ENCODE data around the gene STARD10. TPM values are rescaled to one million over a fixed set of nuclear protein-coding genes. Genes with fewer than 3 reads are reported as not detected.

The STARD10 gene
- total RNA-seq, 2 donors from 2014 or later = 87.4 to 93.9 TPM

DNA sequence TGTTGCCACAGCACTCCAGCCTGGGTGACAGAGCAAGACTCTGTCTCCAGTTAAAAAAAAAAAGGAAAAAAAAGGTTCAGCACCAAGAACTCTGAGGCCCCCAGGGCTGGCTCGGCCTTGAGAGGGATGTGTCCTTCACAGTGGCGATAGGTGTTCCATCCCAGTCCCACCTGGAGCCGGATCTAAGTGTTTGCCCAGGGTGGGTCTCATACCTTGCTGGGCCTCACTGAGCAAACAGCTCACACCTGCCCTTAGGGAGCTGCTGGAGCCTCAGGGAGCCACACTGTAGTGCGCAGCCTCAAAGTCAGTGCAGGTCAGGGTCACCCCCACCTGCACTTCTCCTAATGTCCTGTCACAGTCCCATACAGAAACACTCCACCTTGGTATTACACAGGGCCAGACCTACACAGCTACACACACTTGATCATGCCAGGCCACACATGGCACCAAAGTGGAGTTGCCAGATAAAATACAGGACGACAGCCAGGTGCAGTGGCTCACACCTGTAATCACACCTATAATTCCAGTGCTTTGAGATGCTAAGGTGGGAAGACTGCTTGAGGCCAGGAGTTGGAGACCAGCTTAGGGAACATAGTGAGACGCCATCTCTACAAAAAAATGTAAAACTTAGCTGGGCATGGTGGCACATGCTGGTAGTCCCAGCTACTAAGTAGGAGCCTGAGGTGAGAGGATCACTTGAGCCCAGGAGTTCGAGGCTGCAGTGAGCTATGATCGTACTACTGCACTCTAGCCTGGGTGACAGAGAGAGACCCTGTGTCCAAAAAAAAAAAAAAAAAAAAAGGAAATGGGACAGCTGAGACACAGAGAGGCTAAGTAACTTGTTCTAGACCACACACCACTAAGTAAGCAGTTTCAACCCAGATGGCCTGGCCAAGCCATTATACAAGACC, 7.3 kb downstream of the STARD10 start:
- intact Hi-C loops (cut with DNase I) = no loop called here
- no peak for DNase-seq
- no peak for ATAC-seq

DNA sequence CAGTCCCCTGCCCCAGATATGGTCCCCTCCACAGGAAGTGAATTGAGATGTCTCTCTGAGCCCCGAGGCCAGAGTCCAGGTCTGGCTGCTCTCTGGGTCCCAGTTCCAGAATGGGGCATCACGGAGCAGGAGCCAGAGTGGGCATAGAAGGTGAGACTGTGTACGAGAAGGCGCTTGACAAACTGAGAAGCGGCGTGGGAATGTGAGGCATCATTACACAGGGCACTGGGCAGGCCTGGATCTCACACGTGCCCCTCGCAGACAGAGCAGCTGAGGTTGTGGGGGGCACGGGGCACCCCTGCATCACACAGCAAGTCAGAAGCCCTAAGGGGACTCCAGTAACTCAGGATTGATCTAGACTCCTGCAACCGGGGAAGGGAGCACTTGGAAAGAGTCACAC, 9.2 kb downstream of the STARD10 start:
- intact Hi-C loops (cut with DNase I) = no loop called here
- no peak for ATAC-seq

DNA sequence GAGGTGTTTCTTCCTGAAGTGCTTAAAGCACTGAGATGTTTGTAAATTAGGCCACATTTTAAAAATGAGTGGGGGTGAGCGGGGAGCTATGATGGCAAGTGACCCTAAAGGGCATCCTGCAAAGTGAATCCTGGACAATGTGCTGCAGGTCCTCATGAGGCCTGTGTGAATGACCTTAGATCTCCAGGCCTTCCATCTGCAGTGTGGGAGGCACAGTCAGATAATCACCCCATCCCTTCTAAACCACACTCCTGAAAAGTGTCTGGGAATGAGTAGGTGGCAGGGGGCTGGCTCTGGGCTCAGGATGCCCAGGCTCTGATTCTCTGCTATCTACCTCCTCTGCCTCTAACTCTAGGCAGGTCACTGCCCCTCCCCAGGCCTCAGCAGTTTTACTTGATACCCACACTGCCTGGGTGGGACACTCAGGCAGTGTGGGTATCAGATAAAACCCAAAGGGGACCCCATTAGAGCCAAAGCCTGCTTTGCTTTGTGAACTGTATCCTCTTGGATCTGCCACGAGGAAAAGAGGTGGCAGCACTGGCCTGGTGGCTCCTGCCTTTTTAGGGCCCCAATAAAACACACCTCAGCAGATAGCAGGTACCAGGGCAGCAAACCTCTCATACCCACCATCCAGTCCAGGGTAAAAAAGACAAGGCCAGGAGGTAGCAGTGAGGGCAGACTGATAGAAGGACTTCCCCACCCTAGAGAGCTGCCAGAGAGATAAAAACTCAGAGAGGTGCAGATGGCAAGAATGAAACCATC, 10.5 kb downstream of the STARD10 start:
- intact Hi-C loops (cut with DNase I) = no loop called here
- DNase-seq (no peak), ATAC-seq (no peak)

More for the DNA sequence above, 9.2 kb downstream of the STARD10 start:
- no peak for DNase-seq

DNA sequence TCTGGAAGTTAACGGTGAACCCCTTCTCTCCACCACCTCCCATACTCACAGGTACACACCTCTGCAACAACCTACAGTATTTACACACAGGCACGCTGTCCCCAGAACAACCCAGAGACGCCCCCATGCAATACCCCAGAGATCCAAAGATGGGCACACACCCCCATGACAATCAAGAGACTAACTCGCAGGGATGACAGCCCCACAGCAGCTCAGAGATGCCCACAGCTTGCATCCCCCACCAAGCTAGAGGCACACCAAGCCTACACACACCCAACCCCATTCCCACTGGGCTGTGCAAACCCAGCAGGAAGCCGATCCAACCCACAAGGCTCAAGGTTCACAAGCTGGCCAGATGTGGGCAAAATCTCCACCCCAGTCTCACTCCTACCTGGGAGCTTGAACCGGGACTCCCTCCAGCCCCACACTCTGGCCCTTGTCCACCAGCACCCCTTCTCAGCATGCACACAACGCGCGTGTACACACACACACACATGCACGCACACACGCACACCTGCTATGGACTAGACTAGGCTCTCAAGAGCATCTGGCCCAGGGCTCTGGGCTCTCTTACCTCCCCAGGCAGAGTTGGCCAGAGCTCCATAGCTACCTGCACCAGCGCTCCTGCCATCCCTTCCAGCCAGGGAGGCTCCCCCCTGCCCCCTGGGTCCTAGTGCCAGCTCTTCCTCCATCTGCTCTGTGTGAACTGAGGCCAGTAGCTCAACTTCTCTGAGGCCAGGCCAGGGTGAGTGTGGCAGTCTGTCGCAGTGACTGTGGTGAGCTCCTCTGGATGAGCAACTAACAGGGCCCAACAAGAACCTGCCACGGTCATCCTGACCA, 11.5 kb downstream of the STARD10 start:
- intact Hi-C loops (cut with DNase I) = no loop called here
- DNase-seq (no peak), ATAC-seq (no peak)

DNA sequence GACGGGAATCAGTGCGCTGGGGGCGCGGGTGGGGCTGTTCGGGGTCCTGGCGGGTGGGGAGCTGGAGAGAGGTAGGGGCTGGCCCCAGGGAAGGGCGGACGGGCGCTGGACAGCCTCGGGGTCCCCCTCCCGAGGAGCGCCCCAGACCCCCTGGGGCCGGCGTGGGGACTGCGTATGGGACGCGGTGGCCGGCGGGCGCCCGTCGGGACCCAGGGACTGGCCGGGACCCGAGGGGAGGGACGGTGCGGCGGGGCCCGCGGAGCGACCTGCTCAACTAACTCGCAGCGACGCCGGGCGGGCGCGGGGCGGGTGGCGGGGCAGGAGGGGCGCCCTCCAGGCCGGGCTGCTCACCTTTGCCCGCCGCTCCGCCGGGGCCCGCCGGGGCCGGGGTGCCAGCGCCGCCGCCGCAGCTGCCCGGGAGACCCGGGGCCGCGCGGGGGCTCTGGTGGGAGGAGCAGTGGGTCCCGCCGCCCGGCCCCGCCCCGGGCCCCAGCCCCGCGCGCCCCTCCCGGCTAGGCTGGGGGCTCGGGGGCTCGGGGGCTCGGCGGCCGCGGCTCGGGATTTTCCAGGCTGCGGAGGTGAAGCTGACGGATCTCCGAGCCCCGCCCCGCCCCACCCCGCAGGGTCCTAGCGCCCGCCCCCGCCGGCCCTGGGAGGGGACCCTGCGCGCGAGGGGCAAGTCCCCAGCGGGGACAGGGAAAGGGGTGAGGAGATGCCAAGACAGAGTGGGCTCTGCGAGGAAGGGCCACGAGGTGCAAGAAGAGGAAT, 12.3 kb downstream of the STARD10 start:
- intact Hi-C loops (cut with DNase I) = no loop called here
- ATAC-seq = peak; percentile 45 to 58
- peak; percentile 51 for DNase-seq

DNA sequence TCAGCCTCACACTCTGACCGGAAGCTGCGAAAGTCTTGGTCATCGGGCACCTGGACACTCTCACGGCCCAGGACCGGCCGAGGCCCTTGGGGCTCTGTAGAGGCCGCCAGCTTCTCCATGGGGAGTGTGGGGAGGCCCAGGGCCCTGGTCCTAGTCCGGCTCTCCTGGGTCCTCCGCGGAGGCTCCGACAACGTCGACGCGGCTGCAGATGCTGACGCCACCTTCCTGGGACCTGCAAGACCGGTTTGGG, 12.9 kb downstream of the STARD10 start:
- DNase-seq = no peak
- peak; percentile 3 to 10 for ATAC-seq
- intact Hi-C loops (cut with DNase I) = no loop called here

DNA sequence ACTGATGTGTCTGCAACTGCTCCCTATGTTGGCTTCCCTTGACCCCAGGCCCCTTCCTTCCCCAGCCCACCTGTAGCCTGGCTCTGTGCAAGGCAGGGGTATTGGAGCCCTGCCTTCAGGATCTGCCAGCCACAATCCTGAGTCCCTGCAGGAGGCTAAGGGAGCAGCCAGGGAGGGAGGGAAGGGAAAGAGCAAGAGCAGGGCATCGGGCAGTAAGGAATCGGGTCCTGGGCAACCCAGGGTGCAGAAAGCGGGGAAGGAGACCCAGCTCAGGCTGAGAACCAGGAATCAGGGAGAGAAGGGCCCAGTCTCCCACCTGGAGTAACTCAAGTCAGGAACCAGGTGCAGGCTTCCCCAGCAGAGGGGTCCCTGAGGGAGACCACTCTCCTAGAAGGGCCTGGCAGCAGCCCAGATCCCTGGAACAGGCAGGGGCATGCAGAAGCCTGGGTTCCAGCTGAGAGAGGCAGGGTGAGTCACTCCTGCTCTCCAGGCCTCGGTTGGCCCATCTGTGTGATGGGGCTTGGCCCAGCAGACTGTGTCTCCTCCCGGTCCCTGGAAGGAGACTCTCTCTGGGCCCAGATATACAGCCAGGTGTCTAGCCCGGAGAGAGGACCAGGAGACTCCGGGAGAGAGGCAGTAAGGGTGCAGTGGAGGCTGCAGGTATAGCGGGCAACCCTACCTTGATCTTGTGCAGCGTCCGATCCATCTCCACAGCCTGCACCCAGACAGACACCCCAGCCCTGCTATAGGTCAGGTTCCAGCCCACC, 13.4 kb downstream of the STARD10 start:
- intact Hi-C loops (cut with DNase I) = no loop called here
- DNase-seq = no peak
- ATAC-seq = no peak

DNA sequence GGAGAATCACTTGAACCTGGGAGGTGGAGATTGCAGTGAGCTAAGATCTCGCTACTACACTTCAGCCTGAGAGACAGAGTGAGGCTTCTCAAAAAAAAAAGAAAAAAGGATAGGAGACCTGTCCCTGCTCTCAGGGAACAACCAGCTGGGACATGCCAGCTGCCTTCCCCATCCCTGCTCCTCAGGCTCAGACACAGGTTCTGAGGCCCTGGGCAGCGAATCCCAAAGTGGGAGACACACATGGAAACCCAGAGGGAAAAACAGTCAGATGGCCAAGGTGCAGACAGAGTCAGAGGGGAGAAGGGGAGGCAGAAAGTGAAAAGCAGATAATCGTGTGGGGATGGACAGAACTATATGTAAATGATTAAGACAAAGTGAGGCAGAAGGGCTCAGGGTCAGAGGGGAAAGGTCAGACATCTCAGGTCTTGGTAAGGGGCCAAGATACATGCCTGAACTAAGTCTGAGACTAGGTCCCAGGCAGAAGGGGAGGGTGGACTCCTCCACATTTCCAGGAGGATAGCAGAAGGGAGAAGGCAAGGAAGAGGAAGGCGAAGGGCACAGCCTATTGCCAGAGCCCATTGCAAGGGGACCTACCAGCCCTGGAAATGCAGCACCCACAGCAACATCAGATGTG, 14.2 kb downstream of the STARD10 start:
- ATAC-seq (no peak), DNase-seq (no peak)
- intact Hi-C loops (cut with DNase I) = no loop called here

DNA sequence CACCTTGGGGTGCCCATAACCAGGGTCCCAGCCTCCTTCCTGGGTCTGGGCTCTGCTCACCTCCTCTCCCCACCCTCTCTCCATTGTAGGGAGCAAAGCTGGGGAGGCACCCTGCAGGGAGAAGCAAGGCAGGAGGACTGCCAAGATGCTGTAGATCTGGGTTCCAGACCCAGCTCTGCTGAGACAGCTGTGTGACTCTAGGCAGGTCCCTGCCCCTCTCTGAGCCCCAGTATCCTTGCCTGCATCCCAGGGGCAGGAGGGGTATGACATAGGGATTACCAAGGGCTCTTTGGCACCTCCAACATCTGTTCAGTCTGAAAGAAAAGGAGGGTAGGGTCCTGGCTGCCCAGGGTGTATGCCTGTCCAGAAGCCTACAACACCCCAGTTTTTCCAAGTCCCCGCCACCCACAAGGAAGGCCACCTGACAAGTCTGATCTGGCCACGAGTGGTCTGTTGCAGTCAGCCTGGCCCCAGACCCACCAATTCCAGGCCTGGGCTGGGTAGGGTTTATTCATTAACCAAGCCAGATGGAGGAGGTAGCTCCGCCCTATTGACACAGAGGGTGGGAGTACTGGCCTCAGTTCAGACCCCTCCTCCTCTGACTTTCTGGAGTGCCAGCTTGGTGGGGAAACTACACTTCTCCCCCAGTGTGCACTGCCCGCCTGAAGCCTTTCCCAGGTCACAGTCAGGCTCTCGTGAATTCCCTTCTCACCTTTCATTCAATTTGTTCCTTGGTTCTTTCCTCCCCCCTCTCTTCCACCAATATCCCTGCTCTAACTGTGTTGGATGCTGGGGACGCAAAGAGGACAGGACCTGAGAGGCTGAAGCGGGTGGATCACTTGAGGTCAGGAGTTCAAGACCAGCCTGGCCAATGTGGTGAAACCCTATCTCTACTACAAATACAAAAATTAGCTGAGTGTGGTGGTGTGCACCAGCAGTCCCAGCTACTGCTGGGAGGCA, 15.0 kb downstream of the STARD10 start:
- DNase-seq (no peak), ATAC-seq (no peak)
- intact Hi-C loops (cut with DNase I) = no loop called here

DNA sequence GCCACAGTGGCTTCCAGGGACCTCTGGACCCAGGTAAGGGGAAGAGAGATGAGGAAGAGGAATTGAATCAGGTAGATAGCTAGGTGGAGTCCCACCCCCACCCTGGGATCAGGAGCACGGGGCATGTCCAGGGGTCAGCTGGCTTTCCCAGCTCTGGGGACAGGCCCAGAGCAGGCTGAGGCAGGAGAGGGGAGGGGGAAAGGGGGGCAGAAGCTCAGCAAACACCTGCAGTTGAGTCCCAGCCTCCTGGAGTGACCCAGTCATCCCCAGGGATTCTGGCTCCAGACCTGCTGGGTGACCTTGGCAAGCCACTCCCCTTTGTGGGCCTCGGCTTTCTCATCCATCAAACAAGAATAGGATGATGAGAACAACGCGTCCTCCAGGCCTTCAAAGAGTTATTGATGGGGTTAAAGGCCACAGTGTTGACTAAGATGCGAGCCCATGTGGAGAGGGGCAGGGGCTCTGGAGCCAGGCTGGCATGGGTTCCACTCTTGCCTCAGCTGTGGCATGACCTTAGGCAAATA, 16.0 kb downstream of the STARD10 start:
- intact Hi-C loops (cut with DNase I) = no loop called here
- no peak for DNase-seq

DNA sequence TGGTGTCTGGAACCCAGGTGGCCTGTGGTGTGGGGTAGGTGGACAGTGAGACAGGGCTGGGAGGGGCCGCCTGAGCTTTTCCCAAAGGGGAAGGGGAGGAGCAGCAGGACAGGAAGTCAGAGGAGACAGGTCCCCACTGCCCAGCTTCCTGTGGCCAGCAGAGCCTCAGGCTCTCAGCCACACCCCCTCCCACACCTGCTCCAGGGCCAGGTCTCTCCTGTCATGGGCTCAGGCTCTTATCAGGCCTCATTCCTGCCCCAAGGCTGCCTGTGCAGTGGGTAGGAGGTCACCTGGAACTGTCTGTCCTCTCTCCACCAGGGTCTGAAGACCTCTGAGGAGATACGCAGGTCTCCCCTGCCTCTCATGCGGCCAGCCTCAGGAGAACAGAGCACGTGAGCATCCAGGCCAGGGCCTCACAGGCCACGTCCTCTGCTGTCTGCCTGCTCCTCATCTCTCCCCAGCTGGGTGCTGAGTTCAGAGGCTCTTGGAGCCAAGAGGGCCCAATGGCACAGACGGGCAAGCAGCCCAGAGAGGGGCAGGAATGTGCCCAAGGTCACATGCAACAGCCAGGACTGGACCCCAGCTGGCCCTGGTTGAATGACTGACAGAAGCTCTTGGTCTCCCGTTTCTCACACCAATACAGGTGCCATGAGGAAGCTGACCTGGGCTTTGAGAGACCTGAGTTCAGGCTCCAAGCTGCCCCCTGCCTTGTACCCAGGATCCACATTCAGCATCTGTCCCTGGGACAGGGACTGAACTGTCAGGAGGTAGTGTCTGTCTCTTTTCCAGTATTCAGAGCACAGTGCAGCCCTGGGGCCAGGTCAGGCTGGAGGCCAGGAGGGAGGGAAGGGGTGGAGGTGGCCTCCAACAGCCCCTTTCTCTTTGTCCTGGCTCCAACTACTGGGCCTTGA, 16.7 kb downstream of the STARD10 start:
- DNase-seq = no peak
- intact Hi-C loops (cut with DNase I) = no loop called here
- peak; percentile 17 to 22 for ATAC-seq

More for the DNA sequence above, 16.0 kb downstream of the STARD10 start:
- no peak for ATAC-seq

DNA sequence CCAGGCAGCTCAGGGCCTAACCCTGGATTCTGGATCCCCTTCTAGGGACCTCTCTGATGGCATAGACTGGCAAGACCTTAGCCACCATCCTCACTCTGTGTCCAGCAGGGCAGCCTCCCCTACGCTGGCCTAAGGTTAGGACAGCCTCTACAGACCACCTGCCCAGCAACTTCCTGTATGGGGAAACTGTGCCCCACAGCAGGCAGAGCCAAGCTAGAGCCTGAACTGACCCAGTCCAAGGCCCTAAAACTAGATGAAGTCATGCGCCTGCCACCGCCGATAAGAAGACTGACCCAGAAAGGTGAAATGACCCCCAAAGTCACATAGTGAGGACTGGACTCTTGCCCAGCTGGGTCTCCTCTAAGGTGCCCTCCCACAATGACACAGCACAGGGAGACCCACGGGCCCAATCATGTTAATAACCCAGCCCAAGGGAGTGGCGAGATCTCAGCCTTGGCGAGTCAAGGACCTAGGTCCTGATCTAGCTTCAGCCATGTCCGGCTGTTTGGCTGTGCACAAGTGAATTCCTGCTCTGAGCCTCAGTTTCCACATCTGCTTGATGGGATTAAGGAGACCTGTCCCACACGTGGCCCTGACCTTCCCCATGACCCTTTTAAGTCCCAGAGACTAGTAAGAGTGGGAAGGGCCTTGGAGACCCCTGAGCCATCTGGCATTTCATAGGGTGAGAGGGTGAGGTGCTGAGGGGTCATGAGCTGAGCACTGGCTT, 17.6 kb downstream of the STARD10 start:
- no peak for ATAC-seq
- intact Hi-C loops (cut with DNase I) = no loop called here
- DNase-seq = no peak

DNA sequence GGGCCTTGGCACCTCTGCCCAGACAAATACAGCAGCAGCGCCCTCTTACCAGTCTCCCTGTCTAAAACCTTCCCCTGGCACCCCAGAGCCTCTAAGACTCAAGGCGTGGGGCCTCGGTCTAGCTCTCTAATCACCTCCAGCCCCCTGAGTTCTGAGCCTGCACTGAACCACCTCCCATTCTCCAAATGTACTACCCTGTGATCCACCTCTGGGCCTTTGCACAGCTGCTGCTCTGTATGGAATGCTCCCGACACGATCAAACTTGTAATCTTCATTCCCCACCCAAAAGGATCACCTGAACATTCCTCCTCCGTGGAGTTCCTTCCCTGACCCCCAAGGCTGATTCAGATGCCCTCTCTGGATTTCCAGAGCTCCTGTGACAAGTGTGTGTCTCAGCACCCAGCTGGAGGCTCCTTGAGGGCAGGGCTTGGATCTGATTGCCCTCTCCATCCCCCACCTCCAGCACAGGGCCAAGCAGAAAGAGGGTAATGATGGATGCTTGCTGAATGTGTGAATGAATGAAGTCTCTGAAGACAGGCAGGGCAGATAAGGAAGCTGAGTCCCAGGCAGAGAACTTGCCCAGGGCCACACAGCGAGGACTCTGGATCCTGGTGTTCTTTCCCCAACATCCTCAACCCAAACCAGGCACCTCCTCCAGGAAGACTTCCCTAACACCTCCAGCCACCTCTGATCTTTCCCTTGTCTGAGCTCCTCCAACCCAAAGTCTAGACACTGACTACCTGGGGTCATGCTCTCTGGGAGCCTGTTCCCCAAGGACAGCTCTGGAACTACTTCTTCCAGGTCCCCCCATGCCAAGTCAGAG, 18.3 kb downstream of the STARD10 start:
- ATAC-seq = no peak
- intact Hi-C loops (cut with DNase I) = no loop called here
- DNase-seq = no peak

DNA sequence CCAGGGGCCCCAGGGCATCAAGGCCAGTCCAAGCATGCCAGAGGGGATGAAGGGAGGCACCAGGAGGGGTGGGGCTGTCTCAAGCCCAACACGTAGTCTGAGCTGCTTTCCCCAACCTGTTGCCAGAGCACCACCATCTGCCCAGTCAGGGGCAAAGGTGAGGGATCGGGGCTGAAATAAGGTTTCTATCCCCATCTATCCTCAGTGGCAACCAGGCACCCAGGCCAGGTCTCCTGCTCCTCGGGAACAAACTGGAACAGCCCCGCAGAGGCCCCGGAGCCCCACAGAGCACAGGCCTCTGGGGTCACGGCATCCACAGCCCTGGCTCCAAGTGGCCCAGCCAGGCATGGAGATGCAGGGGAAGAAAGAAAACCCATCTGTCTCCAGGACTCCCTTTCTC, 19.3 kb downstream of the STARD10 start:
- ATAC-seq = no peak
- intact Hi-C loops (cut with DNase I) = no loop called here
- DNase-seq = no peak

Measured in left cardiac atrium (tissue), 4 donors.